SK-N-SH (cell line): ENCODE measurements around the gene PPP1R16B.

Experiments
- CHD2 ChIP-seq: fragments of 150-350 bp; IDR thresholded peaks from 2 replicates; pipeline ENCODE4 v1.6.1; 2018; ENCODE audit warnings: low read length; ENCODE audit not compliant: partially characterized antibody
- POLR2AphosphoS5 ChIP-seq: IDR thresholded peaks from 2 replicates; pipeline ENCODE4 v1.6.1; 2012; ENCODE audit warnings: low read depth, low read length
- SIN3A ChIP-seq: IDR thresholded peaks from 2 replicates; pipeline ENCODE4 v1.6.1; 2012; ENCODE audit warnings: low read depth, mild to moderate bottlenecking, low read length, moderate library complexity, borderline replicate concordance
- TAF1 ChIP-seq: IDR thresholded peaks from 2 replicates; pipeline ENCODE4 v1.6.1; 2012; ENCODE audit warnings: low read depth, mild to moderate bottlenecking, low read length, moderate library complexity, borderline replicate concordance
- TEAD4 ChIP-seq: IDR thresholded peaks from 2 replicates; pipeline ENCODE4 v1.4.0; 2012; ENCODE audit warnings: mild to moderate bottlenecking, borderline replicate concordance; ENCODE audit not compliant: insufficient read depth
- ZBTB33 ChIP-seq: IDR thresholded peaks from 2 replicates; pipeline ENCODE4 v1.4.0; 2012; ENCODE audit warnings: low read depth, borderline replicate concordance
- TF ChIP-seq, protein P1 (sequence below): fragments of 200-600 bp; sonication (generic); IDR thresholded peaks from 2 replicates; pipeline ENCODE4 v1.6.1; 2017; ENCODE audit warnings: antibody characterized with exemption, mild to moderate bottlenecking, moderate library complexity

DNA sequence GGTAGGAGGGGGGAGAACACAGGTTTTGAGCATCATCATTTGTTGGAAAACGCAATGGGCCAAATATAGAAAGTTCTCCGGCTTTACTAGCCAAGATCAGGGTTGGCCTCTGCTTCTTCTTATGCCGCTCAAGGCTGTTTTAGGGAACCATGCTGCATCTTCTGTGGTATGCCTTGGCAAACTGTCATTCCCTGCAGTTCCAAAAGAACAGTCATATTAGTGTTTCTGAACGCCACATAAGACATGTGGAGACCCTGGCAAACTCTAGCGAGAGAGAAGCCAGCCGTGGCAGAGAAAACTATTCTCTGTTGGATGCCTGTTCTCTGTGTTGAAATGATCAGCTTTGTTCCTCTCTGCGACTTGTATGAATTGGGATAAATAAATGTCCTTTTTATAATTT lies 46.4 kb upstream of the PPP1R16B start:
- TF ChIP-seq, protein P1, sequence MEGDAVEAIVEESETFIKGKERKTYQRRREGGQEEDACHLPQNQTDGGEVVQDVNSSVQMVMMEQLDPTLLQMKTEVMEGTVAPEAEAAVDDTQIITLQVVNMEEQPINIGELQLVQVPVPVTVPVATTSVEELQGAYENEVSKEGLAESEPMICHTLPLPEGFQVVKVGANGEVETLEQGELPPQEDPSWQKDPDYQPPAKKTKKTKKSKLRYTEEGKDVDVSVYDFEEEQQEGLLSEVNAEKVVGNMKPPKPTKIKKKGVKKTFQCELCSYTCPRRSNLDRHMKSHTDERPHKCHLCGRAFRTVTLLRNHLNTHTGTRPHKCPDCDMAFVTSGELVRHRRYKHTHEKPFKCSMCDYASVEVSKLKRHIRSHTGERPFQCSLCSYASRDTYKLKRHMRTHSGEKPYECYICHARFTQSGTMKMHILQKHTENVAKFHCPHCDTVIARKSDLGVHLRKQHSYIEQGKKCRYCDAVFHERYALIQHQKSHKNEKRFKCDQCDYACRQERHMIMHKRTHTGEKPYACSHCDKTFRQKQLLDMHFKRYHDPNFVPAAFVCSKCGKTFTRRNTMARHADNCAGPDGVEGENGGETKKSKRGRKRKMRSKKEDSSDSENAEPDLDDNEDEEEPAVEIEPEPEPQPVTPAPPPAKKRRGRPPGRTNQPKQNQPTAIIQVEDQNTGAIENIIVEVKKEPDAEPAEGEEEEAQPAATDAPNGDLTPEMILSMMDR = no peak
- TF ChIP-seq CHD2 (no peak), POLR2AphosphoS5 (no peak), ZBTB33 (no peak), TEAD4 (no peak), TAF1 (no peak), SIN3A (no peak)
